ENCODE data around the gene CCDC14.

DNA sequence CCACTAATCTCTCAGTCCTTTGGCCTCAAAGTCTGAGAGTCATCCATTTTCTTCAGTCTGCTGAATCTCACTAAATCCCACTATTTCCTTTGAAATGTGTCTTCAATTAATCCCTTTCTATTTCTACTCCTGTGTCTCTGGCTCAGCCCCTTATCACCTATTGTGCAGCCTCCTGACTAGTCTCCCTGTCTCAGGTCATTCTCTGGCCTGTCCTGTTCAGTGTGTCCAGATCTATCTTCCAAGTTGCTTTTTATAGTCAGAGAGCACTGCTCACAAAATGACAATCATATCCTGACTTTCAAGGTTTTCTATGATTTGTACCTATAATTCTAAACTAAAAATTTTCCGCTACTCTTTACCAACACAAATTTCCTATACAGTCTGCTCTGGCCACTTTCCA is 23.3 kb upstream of the CCDC14 start:
- TF ChIP-seq EZH2 (IDR thresholded peaks at IDR 0.05; ENCODE audit: low read depth, unreplicated experiment) (no peak), POLR2AphosphoS5 (IDR thresholded peaks at IDR 0.05; ENCODE audit: low read depth) (no peak), EZH2phosphoT487 (IDR thresholded peaks at IDR 0.05; ENCODE audit: unreplicated experiment) (no peak), CREB1 (CRISPR knock-in tag; IDR thresholded peaks at IDR 0.05; ENCODE audit: low read depth) (no peak), ZNF114 (CRISPR knock-in tag; IDR thresholded peaks at IDR 0.05) (no peak), JUNB (IDR thresholded peaks at IDR 0.05; ENCODE audit: unreplicated experiment) (no peak), ZNF331 (CRISPR knock-in tag; IDR thresholded peaks at IDR 0.05; ENCODE audit: low read depth) (no peak), STAT1 (IDR thresholded peaks at IDR 0.05; ENCODE audit: unreplicated experiment) (no peak), NANOG (IDR thresholded peaks at IDR 0.05; ENCODE audit: borderline replicate concordance) (no peak)
- TF ChIP-seq, protein P1, sequence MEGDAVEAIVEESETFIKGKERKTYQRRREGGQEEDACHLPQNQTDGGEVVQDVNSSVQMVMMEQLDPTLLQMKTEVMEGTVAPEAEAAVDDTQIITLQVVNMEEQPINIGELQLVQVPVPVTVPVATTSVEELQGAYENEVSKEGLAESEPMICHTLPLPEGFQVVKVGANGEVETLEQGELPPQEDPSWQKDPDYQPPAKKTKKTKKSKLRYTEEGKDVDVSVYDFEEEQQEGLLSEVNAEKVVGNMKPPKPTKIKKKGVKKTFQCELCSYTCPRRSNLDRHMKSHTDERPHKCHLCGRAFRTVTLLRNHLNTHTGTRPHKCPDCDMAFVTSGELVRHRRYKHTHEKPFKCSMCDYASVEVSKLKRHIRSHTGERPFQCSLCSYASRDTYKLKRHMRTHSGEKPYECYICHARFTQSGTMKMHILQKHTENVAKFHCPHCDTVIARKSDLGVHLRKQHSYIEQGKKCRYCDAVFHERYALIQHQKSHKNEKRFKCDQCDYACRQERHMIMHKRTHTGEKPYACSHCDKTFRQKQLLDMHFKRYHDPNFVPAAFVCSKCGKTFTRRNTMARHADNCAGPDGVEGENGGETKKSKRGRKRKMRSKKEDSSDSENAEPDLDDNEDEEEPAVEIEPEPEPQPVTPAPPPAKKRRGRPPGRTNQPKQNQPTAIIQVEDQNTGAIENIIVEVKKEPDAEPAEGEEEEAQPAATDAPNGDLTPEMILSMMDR (conservative IDR thresholded peaks at IDR 0.05; ENCODE audit: low read depth in 2 of 2), result no peak
- TF ChIP-seq, protein P2, sequence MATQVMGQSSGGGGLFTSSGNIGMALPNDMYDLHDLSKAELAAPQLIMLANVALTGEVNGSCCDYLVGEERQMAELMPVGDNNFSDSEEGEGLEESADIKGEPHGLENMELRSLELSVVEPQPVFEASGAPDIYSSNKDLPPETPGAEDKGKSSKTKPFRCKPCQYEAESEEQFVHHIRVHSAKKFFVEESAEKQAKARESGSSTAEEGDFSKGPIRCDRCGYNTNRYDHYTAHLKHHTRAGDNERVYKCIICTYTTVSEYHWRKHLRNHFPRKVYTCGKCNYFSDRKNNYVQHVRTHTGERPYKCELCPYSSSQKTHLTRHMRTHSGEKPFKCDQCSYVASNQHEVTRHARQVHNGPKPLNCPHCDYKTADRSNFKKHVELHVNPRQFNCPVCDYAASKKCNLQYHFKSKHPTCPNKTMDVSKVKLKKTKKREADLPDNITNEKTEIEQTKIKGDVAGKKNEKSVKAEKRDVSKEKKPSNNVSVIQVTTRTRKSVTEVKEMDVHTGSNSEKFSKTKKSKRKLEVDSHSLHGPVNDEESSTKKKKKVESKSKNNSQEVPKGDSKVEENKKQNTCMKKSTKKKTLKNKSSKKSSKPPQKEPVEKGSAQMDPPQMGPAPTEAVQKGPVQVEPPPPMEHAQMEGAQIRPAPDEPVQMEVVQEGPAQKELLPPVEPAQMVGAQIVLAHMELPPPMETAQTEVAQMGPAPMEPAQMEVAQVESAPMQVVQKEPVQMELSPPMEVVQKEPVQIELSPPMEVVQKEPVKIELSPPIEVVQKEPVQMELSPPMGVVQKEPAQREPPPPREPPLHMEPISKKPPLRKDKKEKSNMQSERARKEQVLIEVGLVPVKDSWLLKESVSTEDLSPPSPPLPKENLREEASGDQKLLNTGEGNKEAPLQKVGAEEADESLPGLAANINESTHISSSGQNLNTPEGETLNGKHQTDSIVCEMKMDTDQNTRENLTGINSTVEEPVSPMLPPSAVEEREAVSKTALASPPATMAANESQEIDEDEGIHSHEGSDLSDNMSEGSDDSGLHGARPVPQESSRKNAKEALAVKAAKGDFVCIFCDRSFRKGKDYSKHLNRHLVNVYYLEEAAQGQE (IDR thresholded peaks at IDR 0.05; ENCODE audit: unreplicated experiment), result no peak
- TF ChIP-seq, protein P3, sequence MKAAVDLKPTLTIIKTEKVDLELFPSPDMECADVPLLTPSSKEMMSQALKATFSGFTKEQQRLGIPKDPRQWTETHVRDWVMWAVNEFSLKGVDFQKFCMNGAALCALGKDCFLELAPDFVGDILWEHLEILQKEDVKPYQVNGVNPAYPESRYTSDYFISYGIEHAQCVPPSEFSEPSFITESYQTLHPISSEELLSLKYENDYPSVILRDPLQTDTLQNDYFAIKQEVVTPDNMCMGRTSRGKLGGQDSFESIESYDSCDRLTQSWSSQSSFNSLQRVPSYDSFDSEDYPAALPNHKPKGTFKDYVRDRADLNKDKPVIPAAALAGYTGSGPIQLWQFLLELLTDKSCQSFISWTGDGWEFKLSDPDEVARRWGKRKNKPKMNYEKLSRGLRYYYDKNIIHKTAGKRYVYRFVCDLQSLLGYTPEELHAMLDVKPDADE (IDR thresholded peaks at IDR 0.05), result no peak
- TF ChIP-seq, protein P4, sequence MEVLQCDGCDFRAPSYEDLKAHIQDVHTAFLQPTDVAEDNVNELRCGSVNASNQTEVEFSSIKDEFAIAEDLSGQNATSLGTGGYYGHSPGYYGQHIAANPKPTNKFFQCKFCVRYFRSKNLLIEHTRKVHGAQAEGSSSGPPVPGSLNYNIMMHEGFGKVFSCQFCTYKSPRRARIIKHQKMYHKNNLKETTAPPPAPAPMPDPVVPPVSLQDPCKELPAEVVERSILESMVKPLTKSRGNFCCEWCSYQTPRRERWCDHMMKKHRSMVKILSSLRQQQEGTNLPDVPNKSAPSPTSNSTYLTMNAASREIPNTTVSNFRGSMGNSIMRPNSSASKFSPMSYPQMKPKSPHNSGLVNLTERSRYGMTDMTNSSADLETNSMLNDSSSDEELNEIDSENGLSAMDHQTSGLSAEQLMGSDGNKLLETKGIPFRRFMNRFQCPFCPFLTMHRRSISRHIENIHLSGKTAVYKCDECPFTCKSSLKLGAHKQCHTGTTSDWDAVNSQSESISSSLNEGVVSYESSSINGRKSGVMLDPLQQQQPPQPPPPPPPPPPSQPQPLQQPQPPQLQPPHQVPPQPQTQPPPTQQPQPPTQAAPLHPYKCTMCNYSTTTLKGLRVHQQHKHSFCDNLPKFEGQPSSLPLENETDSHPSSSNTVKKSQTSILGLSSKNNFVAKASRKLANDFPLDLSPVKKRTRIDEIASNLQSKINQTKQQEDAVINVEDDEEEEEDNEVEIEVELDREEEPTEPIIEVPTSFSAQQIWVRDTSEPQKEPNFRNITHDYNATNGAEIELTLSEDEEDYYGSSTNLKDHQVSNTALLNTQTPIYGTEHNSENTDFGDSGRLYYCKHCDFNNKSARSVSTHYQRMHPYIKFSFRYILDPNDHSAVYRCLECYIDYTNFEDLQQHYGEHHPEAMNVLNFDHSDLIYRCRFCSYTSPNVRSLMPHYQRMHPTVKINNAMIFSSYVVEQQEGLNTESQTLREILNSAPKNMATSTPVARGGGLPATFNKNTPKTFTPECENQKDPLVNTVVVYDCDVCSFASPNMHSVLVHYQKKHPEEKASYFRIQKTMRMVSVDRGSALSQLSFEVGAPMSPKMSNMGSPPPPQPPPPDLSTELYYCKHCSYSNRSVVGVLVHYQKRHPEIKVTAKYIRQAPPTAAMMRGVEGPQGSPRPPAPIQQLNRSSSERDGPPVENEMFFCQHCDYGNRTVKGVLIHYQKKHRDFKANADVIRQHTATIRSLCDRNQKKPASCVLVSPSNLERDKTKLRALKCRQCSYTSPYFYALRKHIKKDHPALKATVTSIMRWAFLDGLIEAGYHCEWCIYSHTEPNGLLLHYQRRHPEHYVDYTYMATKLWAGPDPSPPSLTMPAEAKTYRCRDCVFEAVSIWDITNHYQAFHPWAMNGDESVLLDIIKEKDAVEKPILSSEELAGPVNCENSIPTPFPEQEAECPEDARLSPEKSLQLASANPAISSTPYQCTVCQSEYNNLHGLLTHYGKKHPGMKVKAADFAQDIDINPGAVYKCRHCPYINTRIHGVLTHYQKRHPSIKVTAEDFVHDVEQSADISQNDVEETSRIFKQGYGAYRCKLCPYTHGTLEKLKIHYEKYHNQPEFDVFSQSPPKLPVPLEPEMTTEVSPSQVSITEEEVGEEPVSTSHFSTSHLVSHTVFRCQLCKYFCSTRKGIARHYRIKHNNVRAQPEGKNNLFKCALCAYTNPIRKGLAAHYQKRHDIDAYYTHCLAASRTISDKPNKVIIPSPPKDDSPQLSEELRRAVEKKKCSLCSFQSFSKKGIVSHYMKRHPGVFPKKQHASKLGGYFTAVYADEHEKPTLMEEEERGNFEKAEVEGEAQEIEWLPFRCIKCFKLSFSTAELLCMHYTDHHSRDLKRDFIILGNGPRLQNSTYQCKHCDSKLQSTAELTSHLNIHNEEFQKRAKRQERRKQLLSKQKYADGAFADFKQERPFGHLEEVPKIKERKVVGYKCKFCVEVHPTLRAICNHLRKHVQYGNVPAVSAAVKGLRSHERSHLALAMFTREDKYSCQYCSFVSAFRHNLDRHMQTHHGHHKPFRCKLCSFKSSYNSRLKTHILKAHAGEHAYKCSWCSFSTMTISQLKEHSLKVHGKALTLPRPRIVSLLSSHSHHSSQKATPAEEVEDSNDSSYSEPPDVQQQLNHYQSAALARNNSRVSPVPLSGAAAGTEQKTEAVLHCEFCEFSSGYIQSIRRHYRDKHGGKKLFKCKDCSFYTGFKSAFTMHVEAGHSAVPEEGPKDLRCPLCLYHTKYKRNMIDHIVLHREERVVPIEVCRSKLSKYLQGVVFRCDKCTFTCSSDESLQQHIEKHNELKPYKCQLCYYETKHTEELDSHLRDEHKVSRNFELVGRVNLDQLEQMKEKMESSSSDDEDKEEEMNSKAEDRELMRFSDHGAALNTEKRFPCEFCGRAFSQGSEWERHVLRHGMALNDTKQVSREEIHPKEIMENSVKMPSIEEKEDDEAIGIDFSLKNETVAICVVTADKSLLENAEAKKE (CRISPR knock-in tag; IDR thresholded peaks at IDR 0.05), result no peak
